Muscle of arm (tissue), 14 donors: ENCODE data around the gene TPCN1. TPM values are rescaled to one million over a fixed set of nuclear protein-coding genes. Genes with fewer than 3 reads are reported as not detected.

Experiments used
- DNase-seq: peaks from one replicate; pipeline ENCODE4 v3.0.0-alpha.2; 2013
- long read RNA-seq, 11 donors: transcript quantifications; one replicate each; lab custom pipeline, GENCODE V29; 2026
- polyA plus RNA-seq, 12 donors: library from polyadenylated mRNA; unstranded; fragments of 120-200 nt; gene quantifications; one replicate each; pipeline ENCODE4 v1.2.1, GENCODE V29; 2013; ENCODE audit not compliant: insufficient read length in 12 of 12

TPCN1 gene
- polyA plus RNA-seq: 10 to 100 TPM in 11 of 12 donors, not detected in 1; 17.8 to 50.9 (median 34.5) TPM
- long read RNA-seq, donor 1, full-length matches to known transcripts: 1 of 1 reads
- long read RNA-seq, donor 1, partial matches to known transcripts: 0 of 1 reads
- long read RNA-seq, donor 1, other reads (novel, unspliced or antisense): 0 of 1 reads
- long read RNA-seq, donor 2, partial matches to known transcripts: 0 of 1 reads
- long read RNA-seq, donor 2, other reads (novel, unspliced or antisense): 0 of 1 reads
- long read RNA-seq, donor 3, full-length matches to known transcripts: 1 of 1 reads
- long read RNA-seq, donor 3, partial matches to known transcripts: 0 of 1 reads
- long read RNA-seq, donor 3, other reads (novel, unspliced or antisense): 0 of 1 reads
- long read RNA-seq, donor 4, partial matches to known transcripts: 7 of 7 reads
- long read RNA-seq, donor 4, other reads (novel, unspliced or antisense): 0 of 7 reads
- long read RNA-seq, donor 5: 0 reads
- long read RNA-seq, donor 6: 0 reads
- long read RNA-seq, donor 7: 0 reads
- long read RNA-seq, donor 8: 0 reads
- long read RNA-seq, donor 9: 0 reads
- long read RNA-seq, donor 10, full-length matches to known transcripts: 1 of 1 reads
- long read RNA-seq, donor 10, partial matches to known transcripts: 0 of 1 reads
- long read RNA-seq, donor 10, other reads (novel, unspliced or antisense): 0 of 1 reads
- long read RNA-seq, donor 11: 0 reads

DNA sequence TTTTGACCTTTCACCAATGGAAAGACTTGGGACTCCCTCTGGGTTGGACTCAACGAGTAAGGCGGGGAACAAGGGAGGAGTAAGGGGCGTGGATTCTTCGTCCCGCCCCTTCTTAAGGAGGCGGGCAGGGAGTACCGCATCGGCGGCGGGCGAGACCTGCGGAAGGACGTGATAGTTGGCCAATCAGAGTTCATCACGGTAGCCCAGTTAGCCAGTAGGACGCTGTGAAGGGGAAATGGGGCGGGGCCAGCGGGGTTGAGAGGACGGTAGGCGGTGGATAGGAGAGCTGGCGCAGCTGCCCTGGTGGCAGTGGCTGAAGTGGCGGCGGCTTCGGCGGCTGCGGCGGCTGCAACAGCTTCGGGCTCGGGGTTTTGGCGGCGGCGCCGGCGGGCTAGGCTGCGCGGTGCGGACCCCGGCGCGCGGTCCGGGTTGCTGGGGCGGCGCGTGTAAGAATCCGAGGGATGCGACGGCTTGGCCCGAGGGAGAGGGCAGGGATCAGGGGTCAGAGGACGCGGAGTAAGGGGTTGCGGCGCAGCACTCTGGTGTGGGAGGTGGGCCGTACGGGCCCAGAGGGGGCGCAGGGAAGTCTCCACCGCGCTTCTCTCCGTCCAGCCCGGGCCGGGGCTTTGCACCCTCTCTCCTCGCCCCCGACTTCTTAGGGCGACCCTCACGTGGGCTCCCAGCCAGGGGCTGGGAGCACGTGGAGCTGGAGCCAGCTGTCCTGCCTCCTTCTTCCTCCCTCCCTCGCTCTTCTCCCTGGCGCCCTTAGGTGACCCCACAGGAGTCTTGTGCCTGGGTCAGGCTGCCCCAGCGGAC, at the start of gene TPCN1:
Gene TPCN1 (plus strand): TSS at position 284 of the 816 bp plus-strand sequence. CDS start 5,389 bp downstream, outside the sequence.
- DNase-seq: peak; percentile 100

DNA sequence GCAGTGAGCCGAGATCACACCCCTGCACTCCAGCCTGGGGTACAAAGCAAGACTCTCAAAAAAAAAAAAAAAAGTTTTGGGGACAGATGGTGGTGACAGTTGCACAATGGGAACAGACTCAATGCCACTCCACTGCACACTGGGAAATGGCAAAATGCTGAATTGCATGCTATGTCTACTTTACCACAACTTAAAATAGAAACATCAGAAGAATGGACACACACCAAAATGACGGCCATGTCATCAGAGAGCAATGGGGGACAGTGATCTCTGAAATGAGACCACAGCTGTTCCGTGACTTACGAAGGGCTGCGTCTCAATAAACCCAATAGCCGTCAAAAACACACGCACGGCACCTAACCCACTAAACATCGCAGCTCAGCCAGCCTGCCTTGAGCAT, 49.7 kb upstream of the TPCN1 start:
- DNase-seq: no peak

DNA sequence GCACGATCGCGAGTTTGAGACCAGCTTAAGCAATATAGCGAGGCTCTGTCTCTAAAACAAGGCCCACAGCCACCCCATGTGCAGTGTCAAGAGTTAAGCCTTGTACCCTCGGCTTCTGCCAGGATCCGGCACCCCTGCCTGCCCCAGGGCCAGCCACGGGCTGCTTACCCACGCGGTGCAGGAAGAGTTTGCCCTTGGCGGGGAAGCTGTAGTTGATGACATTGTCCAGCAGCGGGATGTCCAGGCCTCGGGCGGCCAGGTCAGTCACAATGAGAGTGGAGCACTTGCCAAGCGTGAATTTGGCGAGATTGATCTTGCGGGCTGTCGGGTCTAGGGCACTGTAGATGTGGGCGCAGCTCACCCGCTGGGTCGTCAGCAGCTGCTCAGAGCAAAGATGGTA, 49.1 kb upstream of the TPCN1 start:
- no peak for DNase-seq

DNA sequence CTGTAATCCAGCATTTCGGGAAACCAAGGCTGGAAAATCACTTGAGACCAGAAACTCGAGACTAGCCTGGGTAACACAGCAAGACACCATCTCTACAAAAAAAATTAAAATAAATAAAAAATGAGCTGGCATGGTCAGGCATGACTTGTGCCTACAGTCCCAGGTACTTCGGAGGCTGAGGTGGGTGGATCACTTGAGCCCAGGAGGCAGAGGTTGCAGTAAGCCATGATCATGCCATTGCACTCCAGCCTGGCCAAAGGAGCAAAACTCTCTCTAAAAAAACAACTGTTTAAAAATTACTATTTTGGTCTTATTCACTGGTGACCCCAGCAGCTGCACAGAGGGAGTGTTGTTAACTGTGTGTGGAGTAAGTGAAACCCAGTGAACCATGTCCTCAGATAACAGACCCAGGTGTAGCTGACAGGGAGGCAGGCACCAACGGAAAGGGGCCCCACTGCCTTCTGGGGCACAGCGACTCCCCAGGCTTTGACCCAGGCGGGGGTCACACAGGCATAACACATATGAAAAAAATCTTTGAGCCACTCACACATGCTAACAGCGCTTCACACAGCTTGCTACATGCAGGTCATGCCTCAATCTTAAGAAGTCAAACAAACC, 48.1 kb upstream of the TPCN1 start:
- DNase-seq: no peak

DNA sequence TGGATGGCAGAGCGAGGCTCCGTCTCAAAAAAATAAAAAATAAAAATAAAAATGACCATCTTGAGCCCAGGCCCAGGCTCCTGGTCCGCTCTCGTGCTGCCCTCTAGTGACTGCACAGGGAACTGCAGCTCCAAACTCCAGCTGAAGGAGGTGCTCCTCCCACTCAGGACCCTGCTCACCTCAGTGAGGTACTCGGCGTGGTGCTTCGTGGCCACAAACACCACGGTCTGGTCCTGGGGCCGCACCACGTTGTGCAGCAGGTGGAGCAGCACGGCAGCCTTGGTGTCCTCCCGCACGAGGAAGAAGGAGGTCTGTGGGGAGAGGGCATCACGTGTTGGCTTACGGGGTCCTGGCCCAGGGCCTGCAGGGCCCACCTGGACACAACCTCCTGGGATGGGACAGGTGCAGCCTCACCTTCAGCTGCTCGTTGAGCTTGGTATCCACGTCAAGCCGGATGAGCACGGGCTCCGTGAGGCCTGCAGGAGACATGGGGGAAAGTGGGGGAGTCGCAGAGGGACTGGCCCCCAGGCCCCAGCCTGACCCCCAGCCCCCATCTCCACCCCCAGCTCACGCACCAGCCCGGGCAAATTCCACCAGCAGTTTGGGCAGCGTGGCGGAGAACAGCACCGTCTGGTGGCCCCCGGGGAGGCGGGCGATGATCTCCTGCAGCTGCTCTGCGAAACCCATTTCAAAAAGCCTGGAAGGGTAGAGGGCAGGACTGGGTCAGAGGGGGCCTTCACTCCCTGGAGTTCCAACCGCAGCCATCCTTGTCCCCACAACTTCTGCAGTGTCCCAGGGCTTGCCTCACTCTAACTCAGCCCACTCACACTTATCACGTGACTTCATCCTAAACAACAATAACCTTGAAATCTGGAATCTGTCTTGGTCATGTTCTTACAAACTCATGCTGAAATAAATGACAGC, 46.5 kb upstream of the TPCN1 start:
- peak; percentile 73 for DNase-seq

DNA sequence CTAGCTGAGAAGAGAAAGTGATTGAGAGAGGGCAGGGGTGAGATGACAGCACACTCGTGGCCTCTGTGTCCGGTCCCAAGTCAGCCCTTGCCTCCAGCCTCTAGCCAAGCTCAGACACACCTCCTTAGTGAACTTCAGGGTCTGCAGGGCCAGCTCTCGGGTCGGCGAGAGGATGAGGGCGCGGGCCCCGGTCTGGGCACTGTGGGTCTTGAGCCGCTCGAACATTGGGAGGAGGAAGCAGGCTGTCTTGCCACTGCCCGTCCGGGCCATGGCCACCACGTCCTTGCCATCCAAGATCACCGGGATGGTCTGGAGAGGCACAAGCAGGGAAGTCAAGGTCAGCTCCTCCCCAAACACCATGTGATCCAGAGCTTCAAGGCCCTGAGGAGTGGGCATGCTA, 42.2 kb upstream of the TPCN1 start:
- no peak for DNase-seq

DNA sequence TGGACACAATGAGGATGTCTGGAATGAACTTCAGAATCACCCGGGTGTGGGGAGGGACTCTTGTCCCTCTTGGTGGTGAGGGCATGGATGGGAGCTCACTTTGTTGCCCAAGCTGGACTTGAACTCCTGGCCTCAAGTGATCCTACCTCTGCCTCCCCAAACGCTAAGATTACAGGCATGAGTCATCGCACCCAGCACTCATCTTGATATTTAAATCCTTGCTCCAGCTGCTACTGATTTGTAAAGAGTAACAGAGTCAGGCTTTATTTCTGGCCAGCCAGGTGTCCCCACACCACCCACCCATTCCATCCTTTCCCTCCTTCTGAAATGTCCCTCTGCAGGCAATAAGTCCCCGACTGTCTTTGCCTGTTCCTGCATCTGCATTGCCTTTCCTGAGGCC, 40.9 kb upstream of the TPCN1 start:
- no peak for DNase-seq

DNA sequence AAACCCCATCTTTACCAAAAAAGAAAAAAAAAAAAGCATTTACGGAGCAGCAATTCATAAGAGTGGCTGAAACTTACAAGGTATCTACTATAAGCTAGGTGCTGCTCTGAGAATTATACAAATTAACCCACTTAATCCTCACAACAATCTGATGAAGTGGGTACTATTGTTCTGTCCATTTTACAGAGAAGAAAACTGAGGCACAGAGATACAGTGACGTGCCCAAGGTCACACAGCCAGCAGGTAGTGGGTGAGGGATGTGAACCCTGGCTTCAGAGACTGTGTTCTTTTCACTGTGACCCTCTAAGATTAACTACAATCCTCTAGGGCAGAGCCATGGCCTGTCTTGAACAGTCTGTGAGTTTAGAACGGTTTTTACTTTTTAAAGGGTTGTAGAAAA, 39.3 kb upstream of the TPCN1 start:
- no peak for DNase-seq

DNA sequence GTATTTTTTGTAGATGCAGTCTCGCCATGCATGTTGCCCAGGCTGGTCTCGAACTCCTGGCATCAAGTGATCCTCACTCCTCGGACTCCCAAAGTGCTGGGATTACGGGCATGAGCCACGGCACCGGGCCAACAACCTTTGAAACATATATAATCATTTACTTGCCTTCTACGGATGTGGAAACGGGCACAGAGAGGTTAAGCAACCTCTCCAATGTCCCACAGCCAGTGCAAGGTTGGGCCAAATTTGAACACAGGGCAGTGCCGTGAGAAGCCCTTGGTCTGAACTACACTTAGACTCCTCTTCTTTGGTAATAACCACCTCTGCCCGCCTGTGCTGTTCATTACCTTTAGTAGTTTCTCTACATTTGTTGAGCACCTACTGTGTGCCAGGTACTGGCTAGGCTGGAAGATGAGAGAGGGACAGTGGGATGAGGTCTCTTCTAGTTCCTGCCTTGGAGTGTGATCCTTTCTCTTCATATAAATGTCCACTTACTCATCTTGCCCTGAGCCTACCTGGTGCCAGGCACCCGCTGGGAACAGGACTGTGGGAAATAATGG, 38.2 kb upstream of the TPCN1 start:
- no peak for DNase-seq

DNA sequence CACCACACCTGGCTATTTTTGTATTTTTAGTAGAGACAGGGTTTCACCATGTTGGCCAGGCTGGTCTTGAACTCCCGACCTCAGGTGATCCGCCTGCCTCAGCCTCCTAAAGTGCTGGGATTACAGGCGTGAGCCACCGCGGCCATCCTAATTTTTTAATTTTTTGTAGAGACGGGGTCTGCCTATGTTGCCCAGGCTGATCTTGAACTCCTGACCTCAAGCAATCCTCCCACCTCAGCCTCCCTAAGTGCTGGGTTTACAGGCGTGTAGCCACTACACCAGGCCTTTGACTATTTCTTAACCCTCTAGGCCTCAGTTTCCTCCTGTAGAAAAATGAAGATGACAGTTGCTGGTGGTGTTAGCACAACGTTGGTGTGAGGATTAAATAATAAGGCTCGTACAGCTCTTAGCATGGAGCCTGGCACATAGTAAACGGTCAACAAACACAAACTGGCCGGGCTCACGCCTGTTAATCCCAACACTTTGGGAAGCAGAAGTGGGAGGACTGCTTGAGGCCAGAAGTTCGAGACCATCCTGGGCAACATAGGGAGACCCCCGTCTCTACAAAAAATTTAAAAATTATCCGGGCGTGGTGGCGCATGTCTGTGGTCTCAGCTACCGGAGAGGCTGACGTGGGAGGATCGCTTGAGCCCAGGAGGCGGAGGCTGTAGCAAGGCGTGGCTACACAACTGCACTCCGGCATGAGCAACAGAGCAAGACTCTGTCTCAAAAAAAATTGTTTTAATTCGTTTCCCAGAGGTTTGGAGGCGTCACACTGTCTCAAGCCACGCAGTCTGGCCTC, 37.0 kb upstream of the TPCN1 start:
- no peak for DNase-seq

DNA sequence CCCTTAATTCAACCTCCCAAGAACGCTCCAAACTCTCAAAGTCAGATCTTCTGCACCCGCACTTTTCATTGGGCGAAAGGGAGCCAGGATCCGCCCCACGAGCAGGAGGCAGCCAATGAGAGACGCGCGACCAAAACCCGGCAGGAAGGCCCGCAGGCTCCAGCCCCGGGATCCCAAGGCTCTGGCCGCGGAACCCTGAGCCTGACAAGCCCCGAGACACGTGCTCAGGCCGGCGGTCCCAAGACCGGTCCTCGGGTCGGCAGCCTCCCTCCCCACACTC, 36.4 kb upstream of the TPCN1 start:
- peak; percentile 95 for DNase-seq

DNA sequence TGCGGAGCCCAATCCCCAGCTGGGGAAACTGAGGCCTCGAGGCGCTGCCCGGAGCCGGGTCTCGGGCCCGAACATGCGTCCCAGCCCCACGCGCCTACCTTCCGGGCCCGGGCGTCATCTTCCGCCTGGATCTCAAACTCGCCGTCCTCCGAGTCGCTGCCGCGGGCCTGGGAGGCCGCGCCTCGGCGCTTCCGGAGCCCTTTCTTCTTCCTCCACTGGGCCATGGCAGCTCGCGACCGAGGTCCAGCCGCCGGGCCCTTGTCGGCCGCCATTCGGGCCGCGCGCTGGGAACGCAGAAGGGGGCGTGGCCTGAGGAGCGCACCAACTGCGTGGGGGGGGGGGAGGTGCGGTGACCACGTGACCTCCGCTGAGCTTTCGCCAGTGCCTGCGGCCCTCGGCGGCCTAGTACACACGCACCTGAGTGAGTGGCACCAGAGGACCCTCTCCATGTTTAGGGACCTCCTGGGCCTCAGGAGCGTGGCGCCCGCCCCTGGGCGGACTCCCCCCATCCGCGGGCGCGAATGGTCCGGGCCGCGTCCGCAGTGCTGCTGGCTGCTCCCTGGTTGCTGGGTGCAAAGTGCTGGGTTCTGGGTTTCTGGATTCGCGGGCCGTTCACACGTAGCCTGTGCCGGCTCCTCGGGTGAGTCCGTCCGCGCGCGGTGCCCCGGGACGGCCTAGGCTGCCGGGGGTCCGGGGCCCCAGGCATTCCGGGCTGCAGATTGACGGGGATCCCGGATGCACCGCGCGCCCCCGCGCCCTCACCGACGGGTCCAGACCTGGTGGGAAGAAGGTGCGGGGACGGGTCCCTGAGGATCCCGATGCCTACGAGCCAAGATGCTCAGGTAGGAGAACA, 35.9 kb upstream of the TPCN1 start, which contains the start of the genes DDX54 and RITA1:
Gene DDX54 (minus strand): TSS at position 299 of the 853 bp plus-strand sequence. CDS start 27 bp downstream, at position 272.
Gene RITA1 (plus strand): TSS at position 542 of the 853 bp plus-strand sequence. CDS start 1,026 bp downstream, outside the sequence.
- DNase-seq: peak; percentile 91

DNA sequence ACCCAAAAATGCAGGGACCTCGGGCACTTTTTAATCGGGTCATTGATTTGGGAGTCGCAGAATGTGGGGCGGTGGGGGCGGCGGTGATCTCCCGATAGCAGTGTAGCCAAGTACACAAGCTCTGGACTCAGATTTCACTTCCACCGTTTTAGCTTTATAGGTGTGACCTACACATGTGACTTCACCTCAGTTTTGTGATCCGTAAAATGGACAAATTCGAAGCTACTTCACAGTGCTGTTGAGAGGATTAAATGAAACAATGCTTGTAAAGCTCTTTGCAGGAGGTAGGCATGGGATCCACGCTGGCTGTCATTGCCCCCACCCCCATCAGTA, 35.3 kb upstream of the TPCN1 start:
- no peak for DNase-seq

DNA sequence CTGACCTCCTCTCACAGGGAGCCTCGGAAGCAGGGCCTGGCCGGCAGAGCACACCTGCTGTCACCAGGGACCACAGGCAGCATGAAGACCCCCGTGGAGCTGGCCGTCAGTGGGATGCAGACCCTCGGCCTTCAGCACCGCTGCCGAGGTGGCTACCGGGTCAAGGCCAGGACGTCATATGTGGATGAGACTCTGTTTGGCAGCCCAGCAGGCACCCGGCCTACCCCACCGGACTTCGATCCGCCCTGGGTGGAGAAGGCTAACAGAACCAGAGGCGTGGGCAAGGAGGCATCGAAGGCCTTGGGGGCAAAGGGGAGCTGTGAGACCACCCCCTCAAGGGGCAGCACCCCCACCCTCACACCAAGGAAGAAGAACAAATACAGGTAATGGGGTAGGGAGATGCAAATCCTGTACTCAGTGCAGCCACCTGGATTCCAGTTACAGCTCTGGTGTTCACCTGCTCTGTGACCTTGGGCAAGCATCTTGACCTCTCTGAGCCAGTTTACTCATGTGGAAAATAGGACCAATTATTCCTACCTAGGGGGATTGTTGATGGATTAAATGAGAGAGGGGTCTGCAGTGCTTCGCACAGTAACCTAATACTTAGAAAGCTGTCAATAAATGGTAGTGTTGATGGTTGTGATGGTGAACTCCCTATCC, 34.5 kb upstream of the TPCN1 start:
- DNase-seq: no peak

DNA sequence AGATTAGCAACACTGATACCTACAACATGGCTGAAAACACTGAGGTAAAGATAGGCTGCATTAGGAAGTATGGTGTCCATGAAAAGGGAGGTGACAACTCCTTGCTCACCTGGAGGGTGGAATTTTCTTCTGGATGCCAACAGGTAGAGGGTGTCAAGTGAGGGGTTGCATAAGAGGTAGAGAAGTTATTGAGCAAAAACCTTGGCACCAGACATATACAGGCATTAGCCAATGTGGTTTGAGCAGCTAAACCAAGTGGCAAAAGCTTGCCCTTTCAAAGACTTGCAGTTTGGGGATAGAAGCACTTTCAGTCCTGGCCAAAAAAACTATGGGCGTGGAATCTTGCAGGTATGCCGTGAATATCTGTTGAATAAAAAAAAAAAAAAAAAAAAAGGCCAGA, 31.9 kb upstream of the TPCN1 start:
- DNase-seq: no peak

DNA sequence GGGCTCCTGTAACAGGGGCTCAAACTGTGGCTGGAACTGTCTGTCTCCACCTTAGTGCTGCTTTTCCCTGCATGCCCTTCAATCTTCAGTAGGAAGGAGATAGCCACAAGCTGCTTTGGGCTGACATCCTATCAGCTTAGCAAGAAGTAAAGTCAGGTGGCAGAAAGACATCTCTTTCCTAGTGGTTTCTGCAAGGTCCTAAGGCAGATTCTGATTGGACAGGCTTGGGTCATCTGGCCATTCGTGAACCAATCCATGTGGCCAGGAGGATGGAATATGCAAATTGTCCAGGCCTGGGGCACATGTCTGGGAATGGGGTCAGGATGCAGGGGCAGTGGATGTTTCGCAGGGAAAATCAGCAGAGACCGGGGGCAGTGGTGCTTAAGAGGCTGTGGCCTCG, 30.5 kb upstream of the TPCN1 start:
- no peak for DNase-seq

DNA sequence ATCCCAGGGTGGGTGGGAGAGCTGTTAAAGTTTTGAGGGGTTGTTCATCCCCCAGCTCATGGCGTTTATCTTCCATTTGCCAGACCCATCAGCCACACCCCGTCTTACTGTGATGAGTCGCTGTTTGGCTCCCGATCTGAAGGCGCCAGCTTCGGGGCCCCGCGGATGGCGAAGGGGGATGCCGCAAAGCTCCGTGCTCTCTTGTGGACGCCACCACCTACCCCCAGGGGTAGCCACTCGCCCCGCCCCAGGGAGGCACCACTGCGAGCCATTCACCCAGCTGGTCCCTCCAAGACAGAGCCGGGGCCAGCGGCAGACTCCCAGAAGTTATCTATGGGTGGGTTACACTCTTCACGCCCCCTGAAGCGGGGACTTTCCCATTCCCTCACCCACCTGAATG, 30.0 kb upstream of the TPCN1 start:
- no peak for DNase-seq

DNA sequence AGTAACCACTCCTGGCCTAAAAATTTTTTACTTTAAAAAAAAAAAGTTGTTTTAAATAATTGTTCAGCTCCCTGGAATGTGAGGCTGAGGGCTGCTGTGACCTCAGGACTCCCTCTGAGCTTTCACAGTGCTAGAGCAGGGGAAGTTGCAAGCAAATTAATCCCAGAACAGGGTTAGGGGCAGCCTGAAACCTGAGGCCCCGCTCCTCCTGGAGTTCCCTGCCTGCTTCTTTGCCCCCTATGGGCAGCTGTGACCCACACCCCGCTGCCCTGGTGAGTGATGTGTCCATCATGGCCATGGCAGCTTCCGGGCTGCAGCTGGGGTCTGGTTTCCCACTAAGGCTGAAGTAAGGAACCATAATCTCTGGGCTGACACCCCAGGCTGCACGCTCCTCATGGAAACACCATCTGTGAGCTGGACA, 26.3 kb upstream of the TPCN1 start:
- DNase-seq: no peak
